PFSK-1 (cell line): ENCODE measurements around the gene NR2F1.

ENCODE experiments used
- FOXP2 ChIP-seq: optimal IDR thresholded peaks from 2 replicates; pipeline ENCODE3; 2011; ENCODE audit warnings: borderline replicate concordance, control low read depth, inconsistent platforms; ENCODE audit not compliant: insufficient read depth; ENCODE audit errors: extremely low read length, extremely low read depth
- POLR2AphosphoS5 ChIP-seq: IDR thresholded peaks from 2 replicates; pipeline ENCODE4 v1.6.1; 2012; ENCODE audit warnings: low read depth, mild to moderate bottlenecking, control low read depth, low read length, moderate library complexity
- REST ChIP-seq, 2 experiments: IDR thresholded peaks; 2 replicates each; pipeline versions ENCODE4 v1.6.1 to v1.8.0; 2011 to 2012; ENCODE audit warnings: low read depth in 2 of 2, low read length in 2 of 2, control low read depth in 1 of 2, inconsistent platforms in 1 of 2, mild to moderate bottlenecking in 1 of 2, moderate library complexity in 1 of 2; ENCODE audit not compliant: insufficient read depth in 1 of 2
- SIN3A ChIP-seq: IDR thresholded peaks from 2 replicates; pipeline ENCODE4 v1.6.1; 2012; ENCODE audit warnings: mild to moderate bottlenecking, low read length, moderate library complexity, borderline replicate concordance; ENCODE audit not compliant: insufficient read depth
- TAF1 ChIP-seq: IDR thresholded peaks from 2 replicates; pipeline ENCODE4 v1.6.1; 2012; ENCODE audit warnings: low read length, control low read depth, borderline replicate concordance; ENCODE audit not compliant: insufficient read depth

NR2F1 gene

GRCh38 chr5:93626801-93627200 lies 43.8 kb downstream of the NR2F1 start:
- no peak for TF ChIP-seq TAF1
- TF ChIP-seq REST (IDR thresholded peaks at IDR 0.05; ENCODE audit: insufficient read depth in 1 of 2, low read depth in 2 of 2, low read length in 2 of 2) = no peak
- TF ChIP-seq POLR2AphosphoS5 = no peak
- no peak for TF ChIP-seq SIN3A
- no peak for TF ChIP-seq FOXP2

GRCh38 chr5:93632327-93632726 lies 49.3 kb downstream of the NR2F1 start:
- TF ChIP-seq REST (IDR thresholded peaks at IDR 0.05; ENCODE audit: insufficient read depth in 1 of 2, low read depth in 2 of 2, low read length in 2 of 2) = no peak
- no peak for TF ChIP-seq SIN3A
- TF ChIP-seq TAF1 = no peak
- TF ChIP-seq POLR2AphosphoS5 = no peak
- TF ChIP-seq FOXP2 = no peak

GRCh38 chr5:93635991-93636390 lies 53.0 kb downstream of the NR2F1 start:
- no peak for TF ChIP-seq TAF1
- no peak for TF ChIP-seq POLR2AphosphoS5
- TF ChIP-seq SIN3A = no peak
- TF ChIP-seq REST (IDR thresholded peaks at IDR 0.05; ENCODE audit: insufficient read depth in 1 of 2, low read depth in 2 of 2, low read length in 2 of 2) = no peak
- no peak for TF ChIP-seq FOXP2

GRCh38 chr5:93636837-93637236 lies 53.8 kb downstream of the NR2F1 start:
- no peak for TF ChIP-seq SIN3A

GRCh38 chr5:93637697-93638096 lies 54.7 kb downstream of the NR2F1 start:
- TF ChIP-seq FOXP2 = no peak
- no peak for TF ChIP-seq TAF1
- no peak for TF ChIP-seq SIN3A
- no peak for TF ChIP-seq REST (IDR thresholded peaks at IDR 0.05; ENCODE audit: insufficient read depth in 1 of 2, low read depth in 2 of 2, low read length in 2 of 2)
- no peak for TF ChIP-seq POLR2AphosphoS5
